MM.1S (cell line): Measurements from ENCODE around the gene ZBTB44.

Source experiments
- DNase-seq: peaks from one replicate; pipeline ENCODE4 v3.0.0-alpha.2; 2015
- H2AFZ ChIP-seq: fragments of 300-600 bp; sonication (generic); 2 replicates; pipeline ENCODE4 v1.6.0; 2016; ENCODE audit warnings: antibody characterized with exemption, low read length
- H3F3A ChIP-seq: fragments of 300-600 bp; sonication (generic); 2 replicates; pipeline ENCODE4 v1.6.1; 2016; ENCODE audit warnings: mild to moderate bottlenecking, antibody characterized with exemption, low read length, moderate library complexity, mixed read lengths; ENCODE audit not compliant: insufficient read depth
- H3K27ac ChIP-seq: fragments of 300-600 bp; sonication (generic); 2 replicates; pipeline ENCODE4 v1.5.1; 2016; ENCODE audit warnings: mild to moderate bottlenecking, low read length
- H3K27me3 ChIP-seq: fragments of 300-600 bp; sonication (generic); replicated peaks from 2 replicates; pipeline ENCODE4 v1.6.0; 2016; ENCODE audit warnings: low read length; ENCODE audit not compliant: insufficient read depth
- H3K36me3 ChIP-seq: fragments of 300-600 bp; sonication (generic); replicated peaks from 2 replicates; pipeline ENCODE4 v1.6.1; 2016; ENCODE audit warnings: mild to moderate bottlenecking, low read length, mixed read lengths; ENCODE audit not compliant: insufficient read depth
- H3K4me1 ChIP-seq: fragments of 300-600 bp; sonication (generic); 2 replicates; pipeline ENCODE4 v1.6.1; 2016; ENCODE audit warnings: low read length, mixed read lengths
- H3K4me2 ChIP-seq: fragments of 300-600 bp; sonication (generic); 2 replicates; pipeline ENCODE4 v1.6.0; 2016; ENCODE audit warnings: low read depth, low read length
- H3K4me3 ChIP-seq: fragments of 300-600 bp; sonication (generic); 2 replicates; pipeline ENCODE4 v1.5.1; 2016; ENCODE audit warnings: low read length, mixed read lengths
- H3K79me2 ChIP-seq: fragments of 300-600 bp; sonication (generic); 2 replicates; pipeline ENCODE4 v1.6.1; 2016; ENCODE audit warnings: mixed run types, low read length, mixed read lengths
- H3K9ac ChIP-seq: fragments of 300-600 bp; sonication (generic); 2 replicates; pipeline ENCODE4 v1.6.1; 2016; ENCODE audit warnings: low read length, mixed read lengths
- H3K9me2 ChIP-seq: fragments of 300-600 bp; sonication (generic); replicated peaks from 2 replicates; pipeline ENCODE4 v1.6.1; 2016; ENCODE audit warnings: mild to moderate bottlenecking, low read length, mixed read lengths; ENCODE audit not compliant: insufficient read depth
- H3K9me3 ChIP-seq: fragments of 300-600 bp; sonication (generic); replicated peaks from 2 replicates; pipeline ENCODE4 v1.6.1; 2016; ENCODE audit warnings: mild to moderate bottlenecking, low read length, mixed read lengths; ENCODE audit not compliant: insufficient read depth
- H4K20me1 ChIP-seq: fragments of 300-600 bp; sonication (generic); 2 replicates; pipeline ENCODE4 v1.6.1; 2016; ENCODE audit warnings: mild to moderate bottlenecking, low read length, moderate library complexity, mixed read lengths; ENCODE audit not compliant: insufficient read depth
- EZH2 ChIP-seq: fragments of 300-600 bp; sonication (generic); optimal IDR thresholded peaks from 2 replicates; pipeline ENCODE3; 2017; ENCODE audit warnings: low read depth, mild to moderate bottlenecking, antibody characterized with exemption, low read length, mixed read lengths
- EZH2phosphoT487 ChIP-seq: fragments of 300-600 bp; sonication (generic); IDR thresholded peaks from 2 replicates; pipeline ENCODE4 v1.6.1; 2018; ENCODE audit warnings: antibody characterized with exemption, low read length
- TF ChIP-seq, protein P1 (sequence below): fragments of 300-600 bp; sonication (generic); IDR thresholded peaks from 2 replicates; pipeline ENCODE4 v1.5.1; 2016; ENCODE audit warnings: antibody characterized with exemption, low read length, mixed read lengths

Gene ZBTB44

GRCh38 chr11:130212431-130212961 lies 102.2 kb downstream of the ZBTB44 start:
- H3K36me3 ChIP-seq: no peaks in the 10 kb centered on the region
- H3K9ac ChIP-seq: no peak overlapping the region
- no peak for DNase-seq
- no peaks in the 10 kb centered on the region; the same call in 1 of the 2 replicates for H3K79me2 ChIP-seq
- H3K4me3 ChIP-seq: no peak overlapping the region
- no peak overlapping the region for H3K27ac ChIP-seq
- no peaks in the 10 kb centered on the region for H3K27me3 ChIP-seq
- TF ChIP-seq, protein P1, sequence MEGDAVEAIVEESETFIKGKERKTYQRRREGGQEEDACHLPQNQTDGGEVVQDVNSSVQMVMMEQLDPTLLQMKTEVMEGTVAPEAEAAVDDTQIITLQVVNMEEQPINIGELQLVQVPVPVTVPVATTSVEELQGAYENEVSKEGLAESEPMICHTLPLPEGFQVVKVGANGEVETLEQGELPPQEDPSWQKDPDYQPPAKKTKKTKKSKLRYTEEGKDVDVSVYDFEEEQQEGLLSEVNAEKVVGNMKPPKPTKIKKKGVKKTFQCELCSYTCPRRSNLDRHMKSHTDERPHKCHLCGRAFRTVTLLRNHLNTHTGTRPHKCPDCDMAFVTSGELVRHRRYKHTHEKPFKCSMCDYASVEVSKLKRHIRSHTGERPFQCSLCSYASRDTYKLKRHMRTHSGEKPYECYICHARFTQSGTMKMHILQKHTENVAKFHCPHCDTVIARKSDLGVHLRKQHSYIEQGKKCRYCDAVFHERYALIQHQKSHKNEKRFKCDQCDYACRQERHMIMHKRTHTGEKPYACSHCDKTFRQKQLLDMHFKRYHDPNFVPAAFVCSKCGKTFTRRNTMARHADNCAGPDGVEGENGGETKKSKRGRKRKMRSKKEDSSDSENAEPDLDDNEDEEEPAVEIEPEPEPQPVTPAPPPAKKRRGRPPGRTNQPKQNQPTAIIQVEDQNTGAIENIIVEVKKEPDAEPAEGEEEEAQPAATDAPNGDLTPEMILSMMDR: no peak
- TF ChIP-seq EZH2 (no peak), EZH2phosphoT487 (no peak)
- H3K4me2 ChIP-seq: no peak overlapping the region
- no peaks in the 10 kb centered on the region for H3K9me3 ChIP-seq
- H3K4me1 ChIP-seq: no peaks in the 10 kb centered on the region
- H2AFZ ChIP-seq: no peak overlapping the region
- H4K20me1 ChIP-seq: no peaks in the 10 kb centered on the region
- H3F3A ChIP-seq: no peaks in the 10 kb centered on the region
- H3K9me2 ChIP-seq: no peaks in the 10 kb centered on the region

- Histone ChIP-seq H3K27me3 (no peaks in the 10 kb centered on the region), H3F3A (no peaks in the 10 kb centered on the region), H3K9ac (no peak overlapping the region), H3K4me2 (no peak overlapping the region), H2AFZ (no peak overlapping the region), H3K4me1 (no peaks in the 10 kb centered on the region), H3K9me2 (no peaks in the 10 kb centered on the region), H3K27ac (no peak overlapping the region), H3K4me3 (no peak overlapping the region), H3K79me2 (no peaks in the 10 kb centered on the region; the same call in 1 of the 2 replicates), H3K9me3 (no peaks in the 10 kb centered on the region), H4K20me1 (no peaks in the 10 kb centered on the region), H3K36me3 (no peaks in the 10 kb centered on the region)
- DNase-seq: no peak
- no peak for TF ChIP-seq EZH2phosphoT487
- TF ChIP-seq, protein P1: no peak
- no peak for TF ChIP-seq EZH2
Observed at GRCh38 chr11:130211781-130212401, 102.8 kb downstream of the ZBTB44 start.

GRCh38 chr11:130211144-130211543 lies 103.6 kb downstream of the ZBTB44 start:
- H3K4me3 ChIP-seq: no peak overlapping the region
- no peak overlapping the region for H2AFZ ChIP-seq
- H3K4me1 ChIP-seq: no peaks in the 10 kb centered on the region
- H3K9me3 ChIP-seq: no peaks in the 10 kb centered on the region
- TF ChIP-seq, protein P1: no peak
- H3K9ac ChIP-seq: no peak overlapping the region
- DNase-seq: no peak
- no peaks in the 10 kb centered on the region for H3K27me3 ChIP-seq
- H3K79me2 ChIP-seq: no peaks in the 10 kb centered on the region; the same call in 1 of the 2 replicates
- no peak overlapping the region for H3K4me2 ChIP-seq
- no peaks in the 10 kb centered on the region for H3K9me2 ChIP-seq
- H4K20me1 ChIP-seq: no peaks in the 10 kb centered on the region
- no peaks in the 10 kb centered on the region for H3K36me3 ChIP-seq
- H3F3A ChIP-seq: no peaks in the 10 kb centered on the region
- no peak overlapping the region for H3K27ac ChIP-seq
